GM21737 (cell line): ENCODE data around the gene MMRN2.
"Not testable (repeated sequence)": the region's sequence is repeated elsewhere in the genome, so short reads cannot be mapped to it uniquely, and the experiment has no call there.

Experiments used
- ATAC-seq: cut with Tn5 transposase; IDR thresholded peaks from one replicate; pipeline ENCODE4 v1.9.1; 2021; ENCODE audit warnings: mild to moderate bottlenecking, moderate library complexity; ENCODE audit not compliant: unreplicated experiment

Gene MMRN2

GRCh38 chr10:86957471-86958115 is at the start of gene MMRN2:
Gene MMRN2, minus strand, starts transcription at chr10:86957615. Its CDS starts 74 bp downstream, at chr10:86957541.
- no peak for ATAC-seq

- ATAC-seq = not testable (repeated sequence)
Measured at GRCh38 chr10:87007124-87007523, 49.7 kb upstream of the MMRN2 start.

GRCh38 chr10:87000491-87000890 is 43.1 kb upstream of the MMRN2 start:
- ATAC-seq = no peak

GRCh38 chr10:86999802-87000403 is 42.5 kb upstream of the MMRN2 start:
- ATAC-seq = not testable (repeated sequence)

GRCh38 chr10:86992929-86993328 is 35.5 kb upstream of the MMRN2 start:
- ATAC-seq = no peak

- ATAC-seq = no peak
Measured at GRCh38 chr10:86992456-86992855, 35.0 kb upstream of the MMRN2 start.

GRCh38 chr10:86991362-86991761 is 33.9 kb upstream of the MMRN2 start:
- ATAC-seq = not testable (repeated sequence)

- ATAC-seq = no peak
Measured at GRCh38 chr10:86988520-86988919, 31.1 kb upstream of the MMRN2 start.

- not testable (repeated sequence) for ATAC-seq
Measured at GRCh38 chr10:86984498-86984897, 27.1 kb upstream of the MMRN2 start.

- ATAC-seq = no peak
Measured at GRCh38 chr10:86981716-86982115, 24.3 kb upstream of the MMRN2 start.

GRCh38 chr10:86981020-86981419 is 23.6 kb upstream of the MMRN2 start:
- not testable (repeated sequence) for ATAC-seq

- no peak for ATAC-seq
Measured at GRCh38 chr10:86979977-86980448, 22.6 kb upstream of the MMRN2 start.

- no peak for ATAC-seq
Measured at GRCh38 chr10:86979296-86979818, 21.9 kb upstream of the MMRN2 start.

- not testable (repeated sequence) for ATAC-seq
Measured at GRCh38 chr10:86978457-86978856, 21.0 kb upstream of the MMRN2 start.

GRCh38 chr10:86976362-86977056 is 19.1 kb upstream of the MMRN2 start:
- ATAC-seq = no peak

GRCh38 chr10:86974484-86974883 is 17.1 kb upstream of the MMRN2 start:
- ATAC-seq = no peak

GRCh38 chr10:86972613-86973380 is 15.4 kb upstream of the MMRN2 start:
- ATAC-seq = no peak

GRCh38 chr10:86971232-86971991 is 14.0 kb upstream of the MMRN2 start:
- peak; percentile 76 for ATAC-seq

GRCh38 chr10:86970982-86971231 is 13.5 kb upstream of the MMRN2 start:
- ATAC-seq = no peak

GRCh38 chr10:86970162-86970981 is 13.0 kb upstream of the MMRN2 start:
- ATAC-seq = no peak
